Renal pelvis (tissue), 4 donors: Measurements from ENCODE around the gene SSTR3. TPM values are rescaled to one million over a fixed set of nuclear protein-coding genes. Genes with fewer than 3 reads are reported as not detected.
"Not testable (repeated sequence)": the region's sequence is repeated elsewhere in the genome, so short reads cannot be mapped to it uniquely, and the experiment has no call there.

Source experiments
- DNase-seq: peaks from one replicate; pipeline ENCODE4 v3.0.0-alpha.2; 2013
- polyA plus RNA-seq, 3 donors: library from polyadenylated mRNA; unstranded; fragments of 120-200 nt; gene quantifications; one replicate each; pipeline ENCODE4 v1.2.1, GENCODE V29; 2013; ENCODE audit not compliant: insufficient read length in 3 of 3

The SSTR3 gene
- polyA plus RNA-seq, 3 donors, result 1.1 to 1.2 (median 1.2) TPM

DNA sequence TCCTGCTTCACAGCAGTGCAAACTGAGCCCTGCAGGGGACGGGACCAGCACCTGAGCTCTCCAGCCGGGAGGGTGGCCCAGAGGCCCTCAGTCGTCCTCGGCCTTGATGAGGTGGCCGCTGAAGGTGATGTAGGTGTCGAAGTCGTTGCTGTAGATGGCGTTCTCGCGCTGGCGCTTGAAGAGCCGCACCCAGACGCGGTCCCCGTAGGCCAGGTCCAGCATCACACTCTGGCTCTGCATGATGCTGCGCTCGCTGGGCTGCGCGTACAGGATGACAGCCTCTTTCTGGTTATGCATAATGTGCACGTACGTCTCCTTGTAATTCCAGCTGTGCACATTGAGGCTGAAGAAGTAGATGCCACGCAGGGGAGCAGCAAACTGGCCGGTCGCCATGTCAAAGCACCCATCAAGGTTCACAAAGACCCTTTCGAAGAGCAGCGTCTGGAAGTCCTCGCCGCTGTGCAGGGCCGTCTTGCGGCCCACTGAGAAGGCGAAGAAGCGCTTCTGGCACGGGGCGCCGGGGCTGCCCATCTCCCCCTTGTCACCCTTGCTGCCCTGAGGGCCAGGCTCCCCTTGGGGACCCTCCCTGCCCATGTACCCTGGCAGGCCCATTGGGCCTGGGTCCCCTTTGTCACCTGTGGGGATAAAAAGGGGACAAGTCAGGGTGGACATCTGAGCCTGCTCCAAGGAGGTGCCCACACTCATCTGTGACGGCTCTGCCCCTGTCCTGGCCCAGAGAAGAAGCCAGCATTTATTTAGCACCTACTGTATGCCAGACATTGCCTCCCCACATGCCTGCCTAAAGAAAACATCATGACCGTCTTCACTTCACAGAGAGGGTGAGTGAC is 30.0 kb downstream of the SSTR3 start:
- DNase-seq, result no peak

DNA sequence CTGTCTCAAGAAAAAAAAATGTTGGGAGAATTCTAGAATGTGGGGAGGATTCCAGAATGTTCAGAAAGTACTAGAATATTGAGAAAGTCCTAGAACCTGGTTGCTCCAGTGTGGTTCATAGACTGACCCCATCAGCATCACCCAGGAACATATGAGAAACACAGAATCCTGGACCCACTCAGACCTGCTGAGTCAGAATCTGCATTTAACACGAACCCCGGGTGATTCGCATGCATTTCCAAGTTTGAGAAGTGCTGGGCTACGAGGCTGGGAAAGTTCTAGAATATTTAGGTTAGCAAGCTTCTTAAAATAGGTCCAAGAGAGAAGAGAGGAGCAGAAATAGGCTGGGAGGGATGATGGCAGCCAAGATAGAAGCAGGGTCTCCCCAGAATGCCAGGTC is 30.6 kb downstream of the SSTR3 start:
- no peak for DNase-seq

DNA sequence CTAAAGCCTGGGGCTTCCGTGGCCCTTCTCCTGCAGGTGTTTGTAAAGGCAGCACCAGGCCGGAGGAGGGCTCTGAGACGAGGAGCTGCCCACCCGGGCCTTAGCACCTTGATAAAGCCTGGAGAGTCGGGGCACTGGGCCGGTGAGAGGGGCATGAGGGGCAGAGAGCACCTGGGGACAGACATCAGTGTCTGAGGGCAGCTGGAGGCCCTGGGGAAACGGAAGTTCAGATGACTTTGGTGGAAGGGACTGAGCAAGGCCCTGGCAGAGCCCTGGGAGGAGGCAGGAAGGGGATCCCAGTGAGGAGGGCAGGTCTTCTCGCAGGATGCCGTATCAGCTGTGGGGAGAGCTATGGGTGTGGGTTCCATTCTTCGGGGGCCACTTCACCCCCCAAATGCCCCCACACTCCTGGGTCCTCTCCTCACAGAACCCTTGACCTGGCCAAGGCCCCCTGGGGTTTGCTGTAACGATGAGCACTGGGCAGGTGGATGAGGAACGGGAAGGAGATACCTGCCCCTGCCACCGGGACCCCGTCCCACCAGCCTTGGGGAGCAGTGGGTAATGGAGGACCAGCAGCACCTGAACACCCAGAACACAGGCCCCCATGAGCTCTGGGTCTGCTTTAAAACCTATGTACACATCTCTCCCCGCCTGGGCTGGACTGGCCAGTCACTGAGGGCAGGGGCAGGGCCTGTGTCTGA is 31.6 kb downstream of the SSTR3 start:
- no peak for DNase-seq

DNA sequence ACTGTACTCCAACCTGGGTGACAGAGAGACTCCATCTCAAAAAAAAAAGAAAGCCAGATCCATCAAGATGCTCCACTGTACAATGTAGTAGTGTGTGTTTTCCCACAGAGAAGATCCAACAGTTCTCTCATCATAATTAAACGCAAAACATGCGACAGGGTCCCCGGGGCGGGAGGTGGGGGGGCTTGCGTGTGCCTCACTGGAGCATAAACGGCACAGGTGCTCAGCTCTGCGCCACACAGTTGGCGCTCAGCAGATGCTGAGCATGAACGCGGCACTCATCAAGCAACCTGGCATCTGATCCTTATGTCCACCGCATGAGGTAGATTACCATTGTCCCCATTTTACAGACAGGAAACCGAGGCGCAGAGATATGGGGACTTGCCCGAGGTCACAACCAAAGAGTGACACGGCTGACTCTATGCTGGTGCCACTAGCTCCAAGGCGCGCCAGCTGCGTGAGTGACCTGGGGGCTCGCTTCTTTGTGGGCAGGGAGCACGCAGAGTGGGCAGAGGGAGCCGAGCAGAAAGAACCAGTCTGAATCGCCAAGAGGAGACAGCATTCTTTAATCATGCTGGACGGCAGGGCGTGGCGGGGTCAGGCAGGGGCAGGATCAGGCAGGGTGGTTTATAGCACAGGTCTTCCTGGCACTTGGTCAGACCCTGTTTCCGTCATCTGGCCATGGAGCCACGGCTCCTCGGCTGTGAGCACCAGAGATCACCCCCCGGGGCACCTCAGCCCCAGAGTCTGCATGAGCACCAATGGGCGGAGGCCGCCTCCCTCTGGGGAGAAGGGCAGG is 32.5 kb downstream of the SSTR3 start:
- DNase-seq, result no peak

DNA sequence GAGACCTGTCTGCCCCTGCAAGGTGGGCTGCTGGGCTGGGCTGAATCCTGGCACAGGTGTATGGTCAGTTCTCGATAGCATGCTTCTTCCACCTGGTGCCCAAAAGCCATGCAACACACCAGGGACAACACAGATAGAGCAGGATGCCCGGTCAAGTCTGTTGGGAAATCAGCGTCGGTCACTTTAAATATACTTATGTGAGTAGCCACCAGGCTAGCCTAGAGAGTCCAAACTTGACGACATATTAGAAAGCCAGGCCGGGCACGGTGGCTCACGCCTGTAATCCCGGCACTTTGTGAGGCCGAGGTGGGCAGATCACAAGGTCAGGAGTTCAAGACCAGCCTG is 33.2 kb downstream of the SSTR3 start:
- DNase-seq, result no peak

DNA sequence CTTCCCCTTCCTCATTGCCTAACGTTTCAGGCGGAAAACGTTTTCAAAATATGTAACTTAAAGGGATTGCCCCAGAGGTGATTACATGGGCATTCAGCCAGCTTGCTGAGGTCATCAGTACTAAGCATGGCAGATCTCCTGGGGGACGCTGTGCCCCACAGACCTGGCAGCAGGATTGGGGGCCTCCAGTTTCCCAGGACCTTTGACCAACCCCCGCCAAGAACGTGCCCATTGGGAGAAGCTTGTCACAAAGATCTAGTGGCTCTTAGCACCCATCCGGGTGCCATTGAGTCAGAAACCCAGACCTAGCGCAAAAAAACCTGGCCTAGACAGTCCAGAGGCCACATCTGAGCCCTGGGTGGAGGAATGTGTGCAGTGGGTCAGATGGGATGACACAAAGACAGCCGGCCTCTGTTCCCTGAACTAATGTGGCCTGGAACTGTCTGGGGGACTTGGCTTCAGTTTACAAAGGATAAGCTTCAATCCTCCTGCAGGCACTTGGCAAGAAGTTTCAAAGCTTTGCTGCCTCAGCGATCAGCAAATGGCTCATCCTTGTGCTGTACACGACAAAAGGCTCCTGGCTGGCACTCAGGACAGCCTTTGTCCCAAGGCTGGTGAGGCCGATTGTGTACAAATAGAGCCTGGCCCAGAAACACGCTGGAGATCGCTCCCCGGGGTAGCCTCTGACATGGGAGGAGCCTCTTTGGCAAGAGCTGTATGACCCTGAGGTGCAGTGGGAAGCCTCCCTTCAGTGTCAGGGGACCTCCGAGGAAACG is 33.7 kb downstream of the SSTR3 start:
- no peak for DNase-seq

DNA sequence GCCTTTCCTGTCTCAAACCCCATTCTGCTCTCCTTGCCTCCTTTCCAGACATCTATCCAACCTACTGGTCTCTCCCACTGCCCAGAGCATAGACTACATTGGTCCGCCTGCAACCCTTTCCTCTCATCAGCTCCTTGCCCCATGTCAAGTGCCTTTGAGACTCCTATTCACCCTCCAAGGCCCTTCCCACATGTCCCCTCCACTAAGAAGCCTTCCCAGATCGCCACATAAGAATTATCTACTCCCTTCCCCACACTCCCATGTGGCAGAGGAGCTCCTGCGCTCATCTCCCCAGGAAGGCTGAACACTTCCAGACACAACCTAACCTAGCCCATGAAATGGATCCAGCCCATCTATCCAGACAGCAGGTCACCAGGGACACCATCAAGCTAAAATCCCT is 34.5 kb downstream of the SSTR3 start:
- no peak for DNase-seq

DNA sequence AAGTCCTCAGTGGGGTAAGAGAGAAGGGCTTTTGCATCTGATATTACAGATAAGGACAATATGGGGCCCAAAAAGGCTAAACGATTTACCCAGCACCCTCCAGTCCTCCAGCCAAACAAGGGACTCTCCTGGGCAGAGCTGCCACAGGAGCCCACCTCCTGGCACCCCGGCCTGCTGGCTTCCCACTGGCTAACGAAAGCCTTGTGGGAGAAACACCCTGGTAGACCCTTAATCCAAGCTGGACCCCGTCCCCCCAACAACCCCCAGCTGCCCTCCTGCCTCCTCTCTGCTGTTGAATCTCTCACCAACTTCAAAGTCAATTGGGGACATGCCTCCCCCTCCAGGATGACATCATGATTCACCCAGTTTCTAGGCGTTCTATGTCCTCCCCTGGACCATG is 35.1 kb downstream of the SSTR3 start:
- no peak for DNase-seq

DNA sequence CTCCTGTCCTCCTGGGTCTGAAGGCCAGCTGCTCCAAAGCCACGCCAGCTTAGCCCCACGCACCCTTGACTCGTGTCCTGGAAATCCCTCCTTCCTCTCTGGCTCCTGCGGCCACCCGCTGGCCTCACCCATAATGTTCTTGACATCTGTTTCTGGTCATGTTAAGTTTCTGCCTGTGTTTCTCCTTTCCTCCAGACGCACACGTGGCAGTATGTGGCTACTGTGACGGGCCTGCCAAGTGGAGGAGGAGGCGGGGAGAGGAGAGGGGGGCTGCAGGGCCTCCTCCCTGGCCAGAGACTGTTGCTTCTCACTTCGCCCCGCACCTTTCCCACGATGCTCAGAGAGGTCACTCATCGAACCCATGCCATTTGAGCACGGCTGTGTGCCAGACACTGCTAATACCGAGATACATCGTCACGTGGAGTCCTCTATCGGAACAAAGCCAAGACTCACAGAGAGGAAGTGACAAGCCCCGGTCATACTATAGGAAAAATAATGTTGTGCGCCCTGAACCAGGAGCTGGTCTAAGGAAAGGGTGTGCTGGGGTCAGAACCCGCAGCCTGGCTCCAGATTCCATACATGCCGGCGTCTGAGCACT is 35.7 kb downstream of the SSTR3 start:
- DNase-seq, result peak; percentile 81

DNA sequence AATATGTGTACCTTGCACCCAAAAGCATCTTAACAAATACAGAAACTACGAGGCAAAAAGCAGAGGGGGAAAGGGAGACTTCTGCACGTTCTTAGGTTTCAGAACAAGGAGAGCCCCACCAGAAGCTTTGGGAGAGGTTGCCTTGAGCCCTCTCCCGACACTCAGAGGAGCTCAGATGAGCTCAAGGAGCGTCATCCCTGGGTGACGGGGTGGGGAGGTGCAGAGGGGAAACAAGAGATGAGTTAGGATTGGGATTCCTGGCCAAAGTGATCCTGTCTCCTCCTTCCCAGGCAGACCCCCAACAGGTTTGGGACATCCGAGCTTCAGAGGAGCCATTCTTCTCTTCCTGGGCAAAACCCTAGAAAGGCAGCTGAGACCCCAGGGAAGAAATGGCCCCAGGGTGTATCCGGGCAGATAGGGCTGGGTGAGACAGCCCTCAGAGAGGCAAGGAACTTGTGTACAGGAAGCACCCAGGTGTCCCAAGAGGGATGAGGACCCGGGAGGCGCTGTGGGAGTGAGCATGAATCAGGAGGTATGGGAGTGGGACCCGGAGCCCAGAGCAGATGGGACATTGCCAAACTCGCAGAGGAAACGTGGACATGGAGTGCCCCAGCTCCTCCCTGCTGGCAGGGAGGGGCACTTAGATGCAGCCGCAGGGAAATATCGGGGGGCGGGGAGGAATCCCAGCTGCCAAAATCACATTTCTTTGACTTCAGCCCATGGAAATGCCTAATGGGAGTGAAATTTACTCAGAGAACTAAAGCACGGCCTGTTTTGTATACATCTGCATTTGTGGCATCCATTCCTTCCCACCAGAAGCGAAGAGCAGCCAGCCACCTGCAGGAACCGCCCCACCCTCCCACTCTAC is 36.6 kb downstream of the SSTR3 start:
- DNase-seq, result no peak

DNA sequence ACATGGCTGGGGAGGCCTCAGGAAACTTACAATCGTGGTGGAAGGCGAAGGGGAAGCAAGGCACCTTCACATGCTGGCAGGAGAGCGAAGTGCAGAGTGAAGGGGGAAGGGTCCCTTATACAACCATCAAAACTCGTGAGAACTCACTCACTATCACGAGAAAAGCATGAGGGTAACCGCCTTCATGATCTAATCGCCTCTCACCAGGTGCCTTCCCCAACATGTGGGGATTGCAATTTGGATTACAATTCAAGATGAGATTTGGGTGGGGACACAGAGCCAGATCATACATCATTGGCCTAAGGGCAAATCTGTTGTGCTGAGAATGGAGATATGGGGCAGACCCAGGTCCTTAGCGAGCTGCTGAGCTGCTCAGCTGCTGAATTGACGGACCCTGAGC is 37.3 kb downstream of the SSTR3 start:
- no peak for DNase-seq

DNA sequence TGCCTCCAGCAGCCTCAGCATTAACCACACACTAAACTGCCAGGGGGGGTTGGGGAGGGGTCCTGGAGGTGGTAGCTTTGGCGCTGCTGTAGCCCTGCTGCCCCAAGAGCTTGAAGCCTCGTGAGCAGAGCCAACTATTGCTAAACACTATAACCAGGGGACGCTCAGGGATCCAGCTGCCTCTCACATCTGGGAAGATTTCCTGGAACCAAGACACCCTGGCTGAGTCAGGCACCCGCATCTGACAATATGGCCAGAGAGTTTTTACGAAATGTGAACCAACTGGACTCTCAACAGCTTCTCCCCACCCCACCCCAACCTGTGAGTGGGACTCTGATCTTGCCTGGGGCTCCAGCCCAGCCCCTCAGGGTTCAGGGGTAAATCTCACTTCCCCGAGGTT is 38.6 kb downstream of the SSTR3 start:
- no peak for DNase-seq

DNA sequence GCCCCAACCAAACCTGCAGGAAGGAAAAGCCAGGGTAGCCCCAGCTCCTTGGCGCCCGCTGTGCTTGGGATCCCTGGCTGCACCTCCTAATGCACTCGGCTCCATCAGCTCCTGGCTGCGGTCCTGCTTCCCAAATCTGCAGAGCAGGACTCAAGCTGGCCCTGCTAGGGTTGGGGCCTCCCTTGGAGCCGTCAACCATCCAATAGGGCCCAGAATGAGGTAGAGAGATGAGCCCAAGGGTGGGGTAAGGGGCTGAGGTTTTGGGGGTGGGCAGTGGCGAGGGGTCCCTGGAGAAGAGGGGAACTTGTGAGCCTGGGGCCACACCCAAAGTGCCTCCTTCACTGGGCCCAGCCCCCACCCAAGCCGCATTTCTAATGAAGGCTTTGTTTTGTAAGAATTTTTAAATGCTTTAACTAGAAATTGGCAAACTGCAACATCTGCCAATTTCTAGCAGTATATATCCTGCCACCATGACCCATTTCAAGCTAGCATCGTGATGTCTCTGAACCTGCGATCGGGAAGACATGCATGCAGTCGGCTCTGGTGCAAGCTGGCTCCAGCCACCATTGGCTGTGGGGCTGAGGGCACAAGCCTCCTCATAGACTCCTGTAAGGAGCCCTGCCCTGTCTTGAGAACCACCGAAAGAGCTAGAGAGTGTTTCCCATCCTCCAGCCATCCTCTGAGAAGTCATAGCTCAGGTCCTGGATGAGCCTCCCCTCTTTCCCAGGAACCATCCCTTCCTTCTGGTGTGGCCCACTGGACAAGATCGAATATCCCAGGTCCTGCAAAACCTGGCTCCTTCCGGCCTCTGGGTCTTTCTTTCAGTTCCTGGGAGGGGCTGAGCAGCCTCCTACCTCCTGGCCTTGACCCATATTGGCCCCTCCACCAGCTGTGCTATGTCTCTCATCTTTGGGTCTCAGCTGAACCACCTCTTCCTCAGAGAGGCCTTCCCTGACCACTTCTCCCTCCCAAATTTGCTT is 39.7 kb downstream of the SSTR3 start:
- no peak for DNase-seq

DNA sequence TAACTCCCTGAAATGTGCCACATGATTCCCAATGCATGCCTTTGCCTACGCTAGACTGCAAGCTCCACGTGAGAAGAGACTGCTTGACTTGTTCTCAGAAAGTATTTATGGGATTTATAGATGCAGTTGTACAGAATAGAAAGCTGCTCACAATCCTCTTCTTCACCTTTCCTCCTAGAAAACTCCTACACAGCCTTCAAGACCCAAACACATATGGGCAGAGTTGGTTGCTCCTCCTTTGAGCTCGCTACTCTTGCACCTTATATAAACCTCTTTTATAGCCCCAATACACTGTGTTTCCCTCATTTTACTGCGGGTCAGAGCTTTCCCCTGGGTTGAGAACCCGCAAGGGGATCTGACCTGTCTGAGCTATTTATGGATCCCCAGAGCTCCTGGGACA is 40.6 kb downstream of the SSTR3 start:
- DNase-seq, result no peak

DNA sequence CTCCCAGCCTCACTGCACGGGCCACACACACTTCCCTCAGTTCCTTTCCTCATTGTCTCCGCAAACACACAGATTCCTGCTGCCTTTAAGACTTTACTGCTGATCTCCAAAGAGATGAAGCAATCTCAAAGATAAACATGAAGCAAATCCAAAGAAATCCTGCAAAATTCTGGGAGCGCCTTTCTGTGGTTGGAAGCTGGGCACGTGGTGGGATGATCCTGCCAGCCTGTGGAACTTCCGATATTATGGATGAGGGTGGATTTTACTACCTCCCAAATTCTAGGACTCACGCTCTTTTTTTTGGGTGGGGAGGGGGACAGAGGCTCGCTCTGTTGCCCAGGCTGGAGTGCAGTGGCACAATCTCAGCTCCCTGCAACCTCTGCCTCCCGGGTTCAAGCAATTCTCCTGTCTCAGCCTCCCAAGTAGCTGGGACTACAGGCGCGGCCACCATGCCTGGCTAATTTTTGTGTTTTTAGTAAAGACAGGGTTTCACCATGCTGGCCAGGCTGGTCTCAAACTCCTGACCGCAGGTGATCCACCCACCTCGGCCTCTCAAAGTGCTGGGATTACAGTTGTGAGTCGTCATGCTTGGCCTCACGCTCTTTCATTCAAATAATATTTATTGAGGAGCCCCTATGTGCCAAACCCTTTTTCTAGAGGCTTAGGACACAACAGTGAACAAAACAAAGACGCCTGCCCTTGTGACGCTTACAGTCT is 41.4 kb downstream of the SSTR3 start:
- not testable (repeated sequence) for DNase-seq

DNA sequence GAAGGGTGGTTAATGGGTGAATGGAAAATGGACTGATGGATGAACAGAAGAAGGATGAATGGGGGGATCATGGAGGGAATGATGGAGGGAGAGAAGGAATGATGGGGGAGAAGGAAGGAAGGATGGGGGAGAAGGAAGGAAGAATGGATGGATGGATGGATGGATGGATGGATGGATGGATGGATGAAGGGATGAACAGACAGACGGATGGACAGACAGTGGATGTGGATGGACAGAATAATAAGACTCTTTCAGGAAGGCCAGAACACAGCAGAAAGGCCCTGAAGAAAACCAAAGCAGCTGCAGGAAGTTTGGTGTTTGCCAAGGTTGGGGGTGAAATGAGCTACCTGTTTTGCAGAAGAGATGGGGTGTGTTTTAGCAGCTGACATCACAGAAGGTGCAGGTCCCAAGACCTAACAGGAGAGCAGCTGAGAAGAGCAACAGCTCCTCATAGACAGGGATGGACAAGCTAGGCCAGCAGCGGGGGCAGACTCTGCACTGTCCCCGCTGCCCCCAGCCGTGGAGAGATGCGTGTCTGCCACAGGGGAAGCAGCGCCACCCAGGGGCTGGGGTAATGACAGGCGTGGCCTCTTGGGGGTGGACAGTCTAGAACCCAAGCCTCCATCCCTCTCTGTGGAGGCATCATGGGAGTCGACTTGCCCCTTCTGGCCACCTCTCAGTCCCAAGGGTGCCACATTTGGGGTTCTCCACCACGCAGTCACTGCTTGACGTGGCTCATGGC is 42.2 kb downstream of the SSTR3 start:
- DNase-seq, result no peak

DNA sequence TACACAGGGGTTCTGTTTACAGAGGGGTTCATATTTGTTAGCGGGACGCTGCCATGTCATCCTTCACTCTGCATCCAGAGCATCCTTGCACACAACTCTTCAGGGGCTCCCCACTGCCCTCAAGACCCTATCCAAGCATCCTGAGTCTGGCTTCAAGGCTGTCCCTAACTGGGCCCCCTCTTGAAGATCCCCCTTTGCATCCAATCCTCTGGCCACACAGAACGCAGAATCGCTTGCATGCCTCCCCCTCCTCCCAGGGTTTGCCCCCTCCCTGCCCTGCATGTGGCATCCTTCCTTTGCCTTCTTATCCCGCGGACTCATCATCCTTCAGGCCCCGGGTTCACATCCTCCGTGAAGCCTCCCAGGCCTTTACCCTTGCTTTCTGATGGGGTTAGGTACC is 42.9 kb downstream of the SSTR3 start:
- no peak for DNase-seq
